ENCODE measurements around the gene DYRK3.
"Not testable (repeated sequence)": the region's sequence is repeated elsewhere in the genome, so short reads cannot be mapped to it uniquely, and the experiment has no call there.

Gene DYRK3

DNA sequence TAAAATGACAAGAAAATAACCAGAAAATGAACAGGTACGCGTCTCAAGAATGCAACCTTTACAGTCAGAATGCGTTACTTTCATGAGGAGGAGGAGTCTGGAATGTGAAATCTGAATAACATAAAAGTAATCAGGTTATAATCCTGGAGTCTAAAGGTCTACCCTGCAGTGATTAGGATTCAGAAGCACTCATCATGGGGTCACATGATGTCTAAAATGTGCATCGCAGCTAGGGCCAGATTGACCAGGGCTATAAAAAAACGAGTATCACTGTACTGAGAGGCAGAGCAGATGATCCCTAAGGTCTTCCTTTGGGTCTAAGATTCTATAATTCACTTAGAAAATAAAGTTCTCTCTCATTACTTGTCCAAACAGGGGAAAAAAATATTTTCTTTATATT, 30.5 kb upstream of the DYRK3 start:
- DNase-seq, result no peak

DNA sequence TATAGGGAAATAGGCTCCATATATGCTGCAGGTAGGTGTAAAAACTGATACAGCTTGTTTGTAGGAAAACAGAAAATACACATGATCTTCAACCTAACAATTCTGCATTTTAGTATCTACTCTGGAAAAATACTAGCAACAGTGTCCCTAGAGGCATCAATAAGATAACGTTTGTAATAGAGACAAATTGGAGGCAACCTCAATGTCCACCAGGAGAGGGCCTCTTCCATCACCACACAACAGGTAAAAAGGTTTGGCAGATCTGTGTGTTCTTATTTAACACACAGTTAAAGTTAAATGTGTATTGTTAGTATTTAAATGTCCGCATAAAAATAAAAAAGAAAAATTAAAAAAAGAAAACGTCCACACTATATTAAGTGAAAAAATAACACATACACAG, 28.5 kb upstream of the DYRK3 start:
- TF ChIP-seq POLR2A (IDR thresholded peaks at IDR 0.05; ENCODE audit: low read length), result no peak
- no peak for TF ChIP-seq GATA1 (IDR thresholded peaks at IDR 0.05; ENCODE audit: low read depth, low read length)
- peak; percentile 37 to 53 for DNase-seq

More for the DNA sequence above, 30.5 kb upstream of the DYRK3 start:
- TF ChIP-seq GATA1 (IDR thresholded peaks at IDR 0.05; ENCODE audit: low read depth, low read length) (no peak), POLR2A (IDR thresholded peaks at IDR 0.05; ENCODE audit: low read length) (no peak)

DNA sequence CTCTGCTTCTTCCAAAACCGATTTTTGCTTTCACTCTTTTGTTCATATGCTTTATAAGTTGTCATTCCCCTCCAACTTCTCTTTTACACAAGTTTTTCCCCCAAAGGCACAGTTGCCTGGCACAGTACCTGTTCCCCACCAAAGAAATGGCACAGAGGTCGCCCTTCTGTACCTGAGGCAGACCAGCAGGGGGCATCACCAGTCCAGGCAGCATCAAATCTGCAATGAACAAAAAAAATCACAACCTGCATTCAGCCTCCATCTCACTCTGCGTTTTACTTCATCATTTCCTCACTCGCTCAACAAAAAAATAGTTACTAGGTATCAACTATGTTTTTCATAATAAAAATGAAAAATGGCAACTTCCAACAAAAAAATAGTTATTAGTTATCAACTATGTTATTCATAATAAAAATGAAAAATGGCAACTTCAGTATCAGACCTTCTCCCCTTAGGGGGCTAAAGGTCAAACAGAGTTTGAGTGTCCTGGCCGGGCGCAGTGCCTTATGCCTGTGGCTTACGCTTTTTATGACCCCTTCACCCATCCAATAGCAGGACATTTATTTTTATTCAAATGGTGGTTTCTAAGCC, 27.1 kb upstream of the DYRK3 start:
- peak; percentile 56 to 71 for DNase-seq
- TF ChIP-seq POLR2A (IDR thresholded peaks at IDR 0.05; ENCODE audit: low read length) (no peak), GATA1 (IDR thresholded peaks at IDR 0.05; ENCODE audit: low read depth, low read length) (no peak)

DNA sequence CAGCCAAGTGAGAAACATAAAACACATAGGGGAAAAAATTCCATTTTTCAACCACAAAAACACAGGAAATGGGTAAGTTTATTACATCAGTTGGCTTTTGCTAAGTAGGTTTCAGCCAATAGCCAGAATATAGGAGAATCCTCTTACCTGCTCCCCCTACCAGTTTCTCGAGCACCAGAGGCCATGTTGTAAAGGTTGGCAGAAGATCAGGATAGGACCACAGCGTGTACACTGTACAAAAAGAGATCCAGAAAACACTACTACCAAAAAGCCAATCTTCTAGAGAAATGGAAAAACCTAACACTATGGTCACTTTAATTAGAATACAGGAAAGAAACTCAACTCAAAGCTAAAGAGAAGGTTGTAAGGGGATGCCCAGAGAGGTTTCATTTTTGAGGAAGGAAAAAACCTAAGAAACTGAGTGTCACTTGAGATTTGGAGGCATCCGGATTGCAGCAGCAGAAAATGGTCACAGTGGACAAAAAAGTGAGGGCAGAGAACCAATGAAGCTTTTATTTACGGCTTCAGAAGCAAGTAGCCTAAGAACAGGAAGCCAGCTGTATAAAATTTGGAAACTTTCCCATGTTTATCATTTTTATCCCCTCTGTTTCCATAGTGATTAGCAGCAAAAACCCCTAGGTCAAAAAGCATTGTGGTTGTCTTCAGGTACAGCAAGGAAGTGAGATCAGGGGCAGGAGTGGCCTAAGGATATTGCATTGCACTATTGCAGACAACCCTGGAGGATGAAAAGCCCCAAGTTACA, 25.9 kb upstream of the DYRK3 start:
- no peak for TF ChIP-seq GATA1 (IDR thresholded peaks at IDR 0.05; ENCODE audit: low read depth, low read length)
- TF ChIP-seq POLR2A (IDR thresholded peaks at IDR 0.05; ENCODE audit: low read length), result no peak
- no peak for DNase-seq

DNA sequence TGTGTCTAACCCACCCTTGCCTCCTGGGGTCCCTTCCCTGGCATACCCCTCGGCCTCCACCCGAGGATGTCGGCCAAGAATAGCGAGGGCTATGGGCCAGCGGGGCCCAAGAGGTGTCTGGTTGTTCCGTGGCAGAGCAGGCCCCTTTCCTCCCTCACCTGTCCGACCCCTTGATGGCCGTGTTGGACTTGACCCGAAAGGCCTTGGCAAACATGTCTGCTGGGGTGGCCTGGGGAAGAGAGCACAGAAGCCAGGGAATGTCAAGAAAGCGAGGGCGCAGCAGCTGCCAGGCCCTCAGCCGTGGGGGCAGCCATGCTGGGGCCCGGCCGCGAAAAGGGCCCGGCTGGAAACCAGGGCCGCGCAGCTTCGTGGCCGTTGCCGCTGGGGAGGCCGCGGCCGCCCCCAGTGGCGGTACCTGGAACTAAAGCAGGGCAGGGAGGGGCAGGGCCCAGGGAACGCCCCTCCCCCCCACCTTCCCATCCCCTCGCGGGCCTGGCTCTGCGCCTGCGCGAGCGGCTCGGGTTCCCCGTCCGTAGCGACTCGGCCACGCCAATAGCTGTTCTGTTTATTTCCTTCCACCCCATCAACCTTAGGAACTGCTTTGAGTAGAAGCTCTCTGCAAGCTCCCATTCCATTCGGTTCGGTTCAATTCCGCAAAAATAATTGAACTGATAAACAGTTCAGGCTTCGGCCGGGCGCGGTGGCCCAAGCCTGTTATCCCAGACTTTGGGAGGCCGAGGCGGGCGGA, 23.0 kb upstream of the DYRK3 start, which contains the start of gene EIF2D:
Gene EIF2D, minus strand, starts transcription at position 337 of the 748 bp plus-strand sequence. Its CDS starts 123 bp downstream, at position 214.
- TF ChIP-seq GATA1 (IDR thresholded peaks at IDR 0.05; ENCODE audit: low read depth, low read length), result no peak
- peak; percentile 94 for TF ChIP-seq POLR2A (IDR thresholded peaks at IDR 0.05; ENCODE audit: low read length)
- DNase-seq, result peak; percentile 96 to 98

DNA sequence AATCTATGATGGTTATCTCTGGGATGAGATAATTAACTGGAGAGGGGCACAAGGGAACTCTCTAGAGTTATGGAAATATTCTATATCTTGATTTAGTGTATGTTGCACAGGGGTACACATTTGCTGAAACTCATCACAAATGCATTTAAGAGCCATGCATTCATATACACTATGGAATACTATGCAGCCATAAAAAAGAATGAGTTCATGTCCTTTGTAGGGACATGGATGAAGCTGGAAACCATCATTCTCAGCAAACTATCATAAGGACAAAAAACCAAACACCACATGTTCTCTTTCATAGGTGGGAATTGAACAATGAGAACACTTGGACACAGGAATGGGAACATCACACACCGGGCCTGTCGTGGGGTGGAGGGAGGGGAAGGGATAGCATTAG, 8.9 kb upstream of the DYRK3 start:
- DNase-seq, result not testable (repeated sequence)

DNA sequence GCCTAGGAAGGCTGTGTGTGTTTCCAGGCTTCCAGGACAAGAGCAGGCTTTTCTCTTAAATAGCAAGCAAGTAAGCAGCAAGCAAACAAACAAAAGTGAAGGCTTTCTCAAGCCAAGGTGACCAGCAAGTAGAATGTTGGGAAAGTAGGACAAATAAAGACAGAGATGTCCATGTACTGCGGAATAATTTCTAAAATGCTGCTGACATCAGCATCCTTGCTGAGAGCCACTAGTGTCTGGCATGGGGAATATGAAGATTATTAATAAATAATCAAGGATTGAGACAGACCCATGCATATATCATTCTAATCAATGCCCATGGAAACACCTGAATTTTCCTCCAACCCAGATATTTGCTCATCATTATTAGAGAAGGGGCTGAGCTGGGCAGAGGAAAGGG, 6.4 kb upstream of the DYRK3 start:
- no peak for TF ChIP-seq GATA1 (IDR thresholded peaks at IDR 0.05; ENCODE audit: low read depth, low read length)
- TF ChIP-seq POLR2A (IDR thresholded peaks at IDR 0.05; ENCODE audit: low read length), result no peak
- DNase-seq, result no peak

DNA sequence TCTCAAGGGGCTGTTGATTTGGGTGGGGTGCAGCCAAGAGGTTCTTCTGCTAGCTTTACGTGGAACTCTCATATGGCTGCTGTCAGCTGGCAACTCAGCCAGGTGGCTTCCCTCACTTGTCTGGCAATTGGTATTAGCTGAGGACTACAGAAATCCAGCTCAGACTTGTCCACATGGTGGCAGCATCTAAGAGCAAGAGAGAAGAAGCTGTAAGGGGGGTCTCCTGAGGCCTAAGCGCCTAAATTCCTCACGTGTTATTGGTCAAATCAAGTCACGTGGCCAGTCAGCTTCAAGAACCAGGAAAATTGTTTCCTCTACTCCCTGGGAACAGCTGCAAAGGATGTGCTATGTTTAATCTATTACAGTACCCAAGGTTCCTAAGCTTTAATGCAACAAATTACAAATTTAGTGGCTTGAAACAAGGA, 4.2 kb upstream of the DYRK3 start:
- no peak for TF ChIP-seq GATA1 (IDR thresholded peaks at IDR 0.05; ENCODE audit: low read depth, low read length)
- no peak for TF ChIP-seq POLR2A (IDR thresholded peaks at IDR 0.05; ENCODE audit: low read length)
- peak; percentile 60 to 75 for DNase-seq

DNA sequence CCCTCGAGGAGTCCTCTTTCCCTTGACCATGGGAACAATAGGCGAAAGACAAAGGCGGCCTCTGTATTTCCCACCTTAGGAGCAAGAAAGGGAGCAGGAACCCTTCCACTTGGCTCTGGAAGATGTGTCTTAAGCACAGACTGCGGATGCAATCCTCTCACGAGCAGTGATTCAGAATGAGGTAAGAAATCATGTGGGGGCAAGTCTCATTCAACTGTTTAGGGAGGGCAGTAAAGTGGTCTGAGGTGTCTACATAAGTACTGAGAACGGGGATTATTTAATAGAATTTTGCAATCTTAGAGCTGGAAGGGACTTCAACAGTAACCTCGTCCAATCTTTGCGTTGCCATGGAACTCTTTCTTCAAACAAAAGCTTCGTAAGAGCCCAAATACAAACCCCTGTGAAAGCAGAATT, 1.6 kb upstream of the DYRK3 start:
- DNase-seq, result no peak
- TF ChIP-seq GATA1 (IDR thresholded peaks at IDR 0.05; ENCODE audit: low read depth, low read length), result no peak
- no peak for TF ChIP-seq POLR2A (IDR thresholded peaks at IDR 0.05; ENCODE audit: low read length)

DNA sequence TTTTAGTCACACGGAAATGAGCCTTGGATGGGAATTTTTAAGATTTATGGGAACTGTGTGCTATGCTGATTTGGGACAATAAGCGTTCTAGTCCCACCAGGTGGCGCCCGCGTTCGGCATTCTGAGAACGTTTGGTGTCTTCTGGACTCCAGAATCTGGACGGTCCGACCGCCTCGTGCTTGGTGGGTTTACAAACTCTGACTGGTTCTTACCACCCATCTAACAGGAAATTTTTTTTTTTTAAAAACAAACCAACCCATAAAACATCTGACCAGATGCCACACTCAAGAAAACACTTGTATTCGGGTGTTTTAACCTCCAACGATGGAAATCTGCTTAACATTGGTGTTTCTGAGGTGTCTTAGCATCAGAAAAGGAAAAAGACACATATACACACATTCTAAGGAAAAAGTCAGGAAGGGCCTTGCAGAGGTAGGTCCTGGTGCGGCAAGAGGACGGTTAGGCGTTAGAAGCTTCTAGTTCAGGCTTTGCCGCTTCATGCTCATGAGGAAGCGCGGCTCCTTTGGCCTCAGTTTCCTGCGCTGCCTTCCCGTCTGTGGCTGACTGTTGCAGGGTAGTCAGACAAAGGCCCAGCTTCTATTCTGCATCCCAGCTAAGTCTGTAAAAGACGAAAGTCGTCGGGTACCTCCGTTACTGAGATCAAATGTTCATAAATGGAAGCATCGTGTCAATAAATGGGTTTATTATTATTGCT, 814 bp upstream of the DYRK3 start:
- DNase-seq, result peak; percentile 81 to 91
- TF ChIP-seq POLR2A (IDR thresholded peaks at IDR 0.05; ENCODE audit: low read length), result no peak
- no peak for TF ChIP-seq GATA1 (IDR thresholded peaks at IDR 0.05; ENCODE audit: low read depth, low read length)

DNA sequence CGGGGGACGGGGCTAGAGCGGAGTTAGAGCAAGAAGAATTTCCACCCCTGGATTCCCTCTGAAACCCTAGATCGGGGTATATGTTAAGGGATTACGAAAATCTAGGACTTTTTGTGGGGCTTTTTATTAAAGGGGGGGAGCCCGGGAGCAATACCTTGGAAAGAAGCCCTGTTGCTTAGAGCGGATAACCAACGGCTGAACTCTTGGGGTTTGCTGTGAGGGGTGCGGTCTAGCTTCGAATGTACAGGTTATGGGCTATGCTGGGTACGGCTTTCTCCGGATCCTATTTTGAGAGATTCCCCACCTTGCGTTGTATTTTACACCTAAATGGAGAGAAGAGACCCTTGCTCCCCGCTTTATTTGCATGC, 626 bp downstream of the DYRK3 start:
- TF ChIP-seq GATA1 (IDR thresholded peaks at IDR 0.05; ENCODE audit: low read depth, low read length) (no peak), POLR2A (IDR thresholded peaks at IDR 0.05; ENCODE audit: low read length) (no peak)
- DNase-seq, result peak; percentile 60 to 68

DNA sequence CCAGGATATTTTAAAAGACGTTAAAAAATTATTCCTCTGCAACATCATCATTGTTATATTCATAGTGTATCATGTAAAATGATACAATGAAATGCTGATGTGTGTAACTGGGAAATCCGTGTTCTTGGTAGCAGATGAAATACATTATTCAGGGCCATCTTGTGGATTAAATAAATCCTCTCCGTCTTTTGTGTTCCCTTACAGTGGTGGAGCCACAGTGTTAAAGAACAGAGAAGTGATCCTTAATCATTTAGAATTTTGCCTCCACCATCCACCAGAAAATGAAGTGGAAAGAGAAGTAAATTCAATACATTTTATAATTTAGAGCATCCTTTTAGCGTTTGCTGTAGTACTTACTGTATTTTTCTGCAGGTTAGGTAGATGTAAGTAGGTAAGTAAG, 1.3 kb downstream of the DYRK3 start:
- TF ChIP-seq POLR2A (IDR thresholded peaks at IDR 0.05; ENCODE audit: low read length) (no peak), GATA1 (IDR thresholded peaks at IDR 0.05; ENCODE audit: low read depth, low read length) (no peak)
- no peak for DNase-seq

DNA sequence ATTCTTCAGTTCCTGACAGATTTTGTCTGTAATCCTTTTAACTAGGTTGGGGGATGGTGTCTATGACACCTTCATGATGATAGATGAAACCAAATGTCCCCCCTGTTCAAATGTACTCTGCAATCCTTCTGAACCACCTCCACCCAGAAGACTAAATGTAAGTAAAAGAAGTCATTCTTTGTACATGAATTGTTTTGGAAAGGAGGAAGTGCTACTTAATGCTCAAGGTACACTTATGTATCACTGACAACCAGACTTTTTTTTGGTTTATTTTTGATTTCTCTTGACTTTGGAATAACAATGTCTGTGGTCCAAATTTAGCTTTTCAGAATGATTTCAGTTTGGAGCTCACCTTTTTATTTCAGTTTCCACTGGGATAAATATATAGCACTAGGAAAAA, 2.3 kb downstream of the DYRK3 start:
- DNase-seq, result no peak
- TF ChIP-seq GATA1 (IDR thresholded peaks at IDR 0.05; ENCODE audit: low read depth, low read length) (no peak), POLR2A (IDR thresholded peaks at IDR 0.05; ENCODE audit: low read length) (no peak)

DNA sequence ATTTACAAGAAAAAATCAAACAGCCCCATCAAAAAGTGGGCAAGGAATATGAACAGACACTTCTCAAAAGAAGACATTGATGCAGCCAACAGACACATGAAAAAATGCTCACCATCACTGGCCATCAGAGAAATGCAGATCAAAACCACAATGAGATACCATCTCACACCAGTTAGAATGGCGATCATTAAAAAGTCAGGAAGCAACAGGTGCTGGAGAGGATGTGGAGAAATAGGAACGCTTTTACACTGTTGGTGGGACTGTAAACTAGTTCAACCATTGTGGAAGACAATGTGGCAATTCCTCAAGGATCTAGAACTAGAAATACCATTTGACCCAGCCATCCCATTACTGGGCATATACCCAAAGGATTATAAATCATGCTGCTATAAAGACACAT, 6.7 kb downstream of the DYRK3 start:
- DNase-seq, result not testable (repeated sequence)
